ENCODE measurements around the gene MOXD1. TPM values are rescaled to one million over a fixed set of nuclear protein-coding genes. Genes with fewer than 3 reads are reported as not detected.
A peak's percentile ranks its signal among the peaks of the same experiment; 100 is the strongest.

The MOXD1 gene
- 0.28 TPM for total RNA-seq

- DNase-seq (ENCODE audit: low spot score) (no peak), ATAC-seq (peak; percentile 89)
Measured at GRCh38 chr6:132400883-132401617, at the start of gene MOXD1. Gene MOXD1 (minus strand): TSS chr6:132401475. CDS start chr6:132401426, 49 bp downstream.

- ATAC-seq (no peak), DNase-seq (ENCODE audit: low spot score) (no peak)
Measured at GRCh38 chr6:132446855-132447241, 45.6 kb upstream of the MOXD1 start.

- DNase-seq (ENCODE audit: low spot score) (no peak), ATAC-seq (no peak)
Measured at GRCh38 chr6:132446141-132446854, 45.0 kb upstream of the MOXD1 start.

GRCh38 chr6:132445201-132445951 lies 44.1 kb upstream of the MOXD1 start:
- no peak for ATAC-seq
- no peak for DNase-seq (ENCODE audit: low spot score)

GRCh38 chr6:132443206-132443605 lies 41.9 kb upstream of the MOXD1 start:
- ATAC-seq = no peak
- DNase-seq (ENCODE audit: low spot score) = no peak

GRCh38 chr6:132430110-132430509 lies 28.8 kb upstream of the MOXD1 start:
- ATAC-seq = no peak
- DNase-seq (ENCODE audit: low spot score) = no peak

- DNase-seq (ENCODE audit: low spot score) (no peak), ATAC-seq (no peak)
Measured at GRCh38 chr6:132425176-132425575, 23.9 kb upstream of the MOXD1 start.

- ATAC-seq = no peak
Measured at GRCh38 chr6:132423839-132424238, 22.6 kb upstream of the MOXD1 start.

GRCh38 chr6:132418235-132418965 lies 17.1 kb upstream of the MOXD1 start:
- ATAC-seq (no peak), DNase-seq (ENCODE audit: low spot score) (no peak)

More at GRCh38 chr6:132423839-132424238, 22.6 kb upstream of the MOXD1 start:
- no peak for DNase-seq (ENCODE audit: low spot score)

GRCh38 chr6:132414761-132415160 lies 13.5 kb upstream of the MOXD1 start:
- ATAC-seq (no peak), DNase-seq (ENCODE audit: low spot score) (no peak)

- DNase-seq (ENCODE audit: low spot score) = no peak
- ATAC-seq = no peak
Measured at GRCh38 chr6:132414322-132414721, 13.0 kb upstream of the MOXD1 start.

- DNase-seq (ENCODE audit: low spot score) (no peak), ATAC-seq (no peak)
Measured at GRCh38 chr6:132413499-132413802, 12.2 kb upstream of the MOXD1 start.

- DNase-seq (ENCODE audit: low spot score) (no peak), ATAC-seq (no peak)
Measured at GRCh38 chr6:132412656-132413498, 11.6 kb upstream of the MOXD1 start.

GRCh38 chr6:132411296-132411695 lies 10.0 kb upstream of the MOXD1 start:
- DNase-seq (ENCODE audit: low spot score) = no peak

GRCh38 chr6:132410830-132411229 lies 9.6 kb upstream of the MOXD1 start:
- ATAC-seq (no peak), DNase-seq (ENCODE audit: low spot score) (no peak)

More at GRCh38 chr6:132411296-132411695, 10.0 kb upstream of the MOXD1 start:
- no peak for ATAC-seq

- ATAC-seq (no peak), DNase-seq (ENCODE audit: low spot score) (no peak)
Measured at GRCh38 chr6:132405143-132405915, 4.1 kb upstream of the MOXD1 start.

- ATAC-seq = no peak
Measured at GRCh38 chr6:132404736-132405135, 3.5 kb upstream of the MOXD1 start.

GRCh38 chr6:132404330-132404729 lies 3.1 kb upstream of the MOXD1 start:
- no peak for DNase-seq (ENCODE audit: low spot score)
- no peak for ATAC-seq

More at GRCh38 chr6:132404736-132405135, 3.5 kb upstream of the MOXD1 start:
- no peak for DNase-seq (ENCODE audit: low spot score)

- no peak for ATAC-seq
- DNase-seq (ENCODE audit: low spot score) = no peak
Measured at GRCh38 chr6:132401618-132402285, 477 bp upstream of the MOXD1 start.

All from left lobe of liver (tissue), 2 donors.